ENCODE data around the gene UNC5B.

Gene UNC5B

DNA sequence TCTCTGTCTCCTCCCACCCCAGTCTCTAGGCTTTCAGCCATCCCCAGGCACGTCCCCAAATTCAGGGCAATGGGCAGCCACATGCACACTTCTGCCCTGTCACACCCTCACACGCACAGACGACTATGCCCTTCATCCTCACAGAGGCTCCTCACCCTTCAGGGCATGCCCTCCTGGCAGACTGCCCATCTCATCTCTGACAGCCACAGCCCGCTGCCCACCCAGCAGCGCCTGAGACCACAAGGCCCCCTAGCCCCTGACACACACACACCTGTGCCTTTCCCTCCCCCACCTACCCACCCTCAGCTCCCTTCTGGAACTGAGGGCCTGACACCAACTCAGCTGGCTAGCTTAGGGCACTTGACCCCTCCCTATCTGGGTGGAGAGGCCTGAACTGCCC is 83.7 kb downstream of the UNC5B start:
- no peak for TF ChIP-seq GATA2 (IDR thresholded peaks at IDR 0.05; ENCODE audit: low read depth, low read length)
- TF ChIP-seq GATA3 (IDR thresholded peaks at IDR 0.05; ENCODE audit: low read depth, low read length) = no peak

DNA sequence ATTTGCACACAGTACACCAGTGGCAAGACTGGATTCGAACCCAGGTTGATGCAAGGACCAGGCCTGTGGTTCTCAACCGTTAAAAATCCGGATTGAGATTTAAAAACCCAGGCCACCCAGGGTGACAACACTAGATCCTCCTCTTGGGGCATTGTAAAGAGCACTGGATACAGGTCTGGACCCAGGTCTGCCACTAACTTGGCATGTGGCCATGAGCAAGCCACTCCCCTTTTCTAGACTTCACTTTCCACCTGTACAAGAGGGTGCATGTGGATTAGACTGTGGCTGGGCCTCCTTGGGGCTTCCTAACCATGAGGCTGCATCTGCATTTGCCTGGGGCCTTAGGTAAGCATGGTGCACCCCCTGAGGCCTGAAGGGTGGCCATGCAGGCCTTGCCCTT is 85.0 kb downstream of the UNC5B start:
- TF ChIP-seq GATA2 (IDR thresholded peaks at IDR 0.05; ENCODE audit: low read depth, low read length) (no peak), GATA3 (IDR thresholded peaks at IDR 0.05; ENCODE audit: low read depth, low read length) (no peak)

DNA sequence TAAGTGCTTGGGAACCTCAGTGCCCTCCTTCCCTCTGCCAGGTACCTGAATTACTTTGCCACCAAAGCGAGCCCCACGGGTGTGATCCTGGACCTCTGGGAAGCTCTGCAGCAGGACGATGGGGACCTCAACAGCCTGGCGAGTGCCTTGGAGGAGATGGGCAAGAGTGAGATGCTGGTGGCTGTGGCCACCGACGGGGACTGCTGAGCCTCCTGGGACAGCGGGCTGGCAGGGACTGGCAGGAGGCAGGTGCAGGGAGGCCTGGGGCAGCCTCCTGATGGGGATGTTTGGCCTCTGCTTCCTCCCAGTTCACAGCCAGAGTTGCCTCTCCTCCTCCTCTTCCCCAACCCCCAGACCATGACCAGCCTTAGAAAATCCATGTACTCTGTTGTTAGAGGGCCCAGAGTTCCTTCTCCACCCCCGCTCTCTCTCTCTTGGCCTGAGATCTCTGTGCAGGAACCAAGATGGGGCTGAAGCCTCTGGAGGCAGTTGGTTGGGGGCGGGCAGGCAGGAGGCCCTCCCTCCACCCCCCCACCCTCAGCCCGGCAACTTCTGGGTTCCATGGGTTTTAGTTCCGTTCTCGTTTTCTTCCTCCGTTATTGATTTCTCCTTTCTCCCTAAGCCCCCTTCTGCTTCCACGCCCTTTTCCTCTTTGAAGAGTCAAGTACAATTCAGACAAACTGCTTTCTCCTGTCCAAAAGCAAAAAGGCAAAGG is 86.9 kb downstream of the UNC5B start:
- TF ChIP-seq GATA2 (IDR thresholded peaks at IDR 0.05; ENCODE audit: low read depth, low read length) = no peak
- TF ChIP-seq GATA3 (IDR thresholded peaks at IDR 0.05; ENCODE audit: low read depth, low read length) = no peak

DNA sequence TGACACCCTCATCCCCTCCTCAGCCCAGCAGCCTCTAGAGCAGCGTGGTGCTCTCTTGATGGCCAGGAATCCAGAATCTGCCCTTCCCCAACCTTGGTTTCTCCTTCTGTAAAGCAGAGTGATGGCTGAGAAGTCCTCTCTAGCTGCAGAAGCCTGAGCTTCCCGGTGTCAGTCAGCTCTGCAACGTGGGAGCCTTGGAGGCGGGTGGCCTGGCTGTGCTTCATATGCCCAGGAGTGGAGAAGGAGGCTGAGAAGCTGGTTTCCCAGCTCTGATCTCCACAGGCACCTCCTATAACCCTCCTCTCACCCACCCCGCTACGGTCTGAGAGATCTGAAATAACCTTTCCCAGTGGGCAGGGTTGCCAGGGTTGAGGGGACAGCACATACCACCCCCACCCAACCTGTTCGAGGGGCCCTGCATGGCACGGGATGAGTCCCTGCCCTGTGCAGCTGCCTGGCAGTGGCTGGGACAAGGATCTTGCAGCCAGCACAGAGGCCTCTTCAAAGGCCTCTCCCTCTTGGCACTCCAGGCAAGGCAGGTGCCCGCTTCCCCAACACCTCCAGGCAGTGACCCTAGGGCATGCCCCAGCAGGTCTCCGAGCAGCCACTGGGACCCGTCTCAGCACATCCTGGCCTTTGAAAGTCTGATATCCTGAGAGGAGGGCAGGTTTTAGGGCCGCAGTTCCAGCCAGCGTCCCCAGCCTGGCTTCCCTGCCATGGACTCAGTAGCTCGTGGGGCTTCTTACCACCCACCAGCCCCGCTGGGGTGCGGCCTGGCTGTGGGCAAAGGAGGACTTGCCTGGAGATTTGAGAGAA is 88.4 kb downstream of the UNC5B start:
- no peak for TF ChIP-seq GATA3 (IDR thresholded peaks at IDR 0.05; ENCODE audit: low read depth, low read length)
- no peak for TF ChIP-seq GATA2 (IDR thresholded peaks at IDR 0.05; ENCODE audit: low read depth, low read length)

DNA sequence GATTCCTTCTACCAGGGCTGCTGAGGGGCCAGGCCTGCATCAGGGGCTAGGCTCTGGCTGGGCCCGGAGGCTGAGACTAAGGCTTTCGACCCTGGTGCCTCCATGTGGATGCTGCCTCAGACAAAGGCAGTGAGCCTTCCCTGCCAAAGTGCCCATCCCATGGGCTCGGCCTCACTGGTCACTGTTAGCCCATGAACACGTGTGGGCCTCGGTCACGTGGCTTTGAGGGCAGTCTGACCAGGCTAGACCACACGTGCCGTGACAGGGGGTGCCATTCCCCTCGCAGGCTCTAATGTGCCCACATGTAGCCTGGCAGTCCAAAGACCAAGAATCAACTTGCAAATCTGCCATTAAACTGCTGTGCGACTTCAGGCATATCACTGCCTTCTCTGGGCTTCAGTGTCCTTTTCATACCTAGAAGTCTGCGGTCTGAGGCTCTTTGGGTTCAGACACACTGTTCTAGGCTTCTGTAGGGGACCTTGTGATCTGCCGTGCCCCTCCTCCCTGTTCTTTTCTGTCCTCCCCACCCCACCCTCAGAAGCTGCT is 89.1 kb downstream of the UNC5B start:
- TF ChIP-seq GATA2 (IDR thresholded peaks at IDR 0.05; ENCODE audit: low read depth, low read length) (no peak), GATA3 (IDR thresholded peaks at IDR 0.05; ENCODE audit: low read depth, low read length) (no peak)

DNA sequence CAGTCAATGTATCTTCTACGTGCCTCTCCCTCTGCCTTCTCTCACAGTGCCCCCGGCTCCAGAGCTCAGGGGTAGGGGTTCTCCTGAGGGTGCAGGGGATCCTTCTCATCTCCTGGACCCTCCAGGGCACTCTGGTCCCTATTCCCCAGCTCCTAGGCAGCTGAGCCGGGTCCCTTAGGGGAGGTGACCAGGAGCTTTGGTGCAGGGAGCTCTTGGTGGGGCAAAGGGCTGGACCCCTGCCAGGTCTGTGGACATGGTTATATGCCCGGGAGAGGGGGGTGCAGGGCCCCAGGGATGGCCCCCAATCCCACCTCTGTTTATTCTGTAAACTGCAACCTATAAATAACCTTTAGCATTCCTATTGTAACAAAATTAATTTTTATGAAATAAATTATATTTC is 90.1 kb downstream of the UNC5B start:
- TF ChIP-seq GATA3 (IDR thresholded peaks at IDR 0.05; ENCODE audit: low read depth, low read length) = no peak
- TF ChIP-seq GATA2 (IDR thresholded peaks at IDR 0.05; ENCODE audit: low read depth, low read length) = no peak

DNA sequence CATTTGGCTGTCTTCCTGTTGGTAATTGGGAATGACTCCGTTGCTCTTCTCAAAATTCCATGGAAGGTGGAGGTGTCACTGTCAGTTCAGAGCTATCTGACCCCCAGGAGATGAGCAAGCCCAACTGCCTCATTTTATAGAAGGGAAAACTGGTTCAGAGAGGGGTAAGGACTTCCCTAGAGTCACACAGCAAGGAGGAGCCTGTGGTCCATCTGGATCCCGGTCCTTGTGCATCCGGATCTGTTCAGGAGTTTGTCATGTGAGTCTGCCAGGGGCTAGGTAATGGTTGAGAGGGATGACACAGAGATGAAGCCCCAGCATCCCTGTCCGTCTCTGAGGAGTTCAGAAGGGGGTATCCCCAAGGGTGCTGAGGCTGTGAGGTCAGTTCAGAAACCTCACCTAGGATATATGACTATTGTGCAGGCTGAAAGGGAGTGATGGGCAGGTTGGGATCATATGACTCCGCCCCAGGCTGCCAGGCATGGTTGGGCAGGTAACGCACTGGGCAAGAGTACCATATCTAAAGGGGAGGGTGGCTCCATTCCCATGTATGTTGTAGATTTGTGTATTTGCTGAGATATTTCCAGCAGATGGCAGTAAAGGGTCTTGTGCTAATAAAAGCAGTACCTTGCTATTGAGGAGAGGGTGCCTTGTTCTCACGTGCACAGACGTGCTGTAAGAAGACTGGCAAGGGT is 90.7 kb downstream of the UNC5B start:
- TF ChIP-seq GATA3 (IDR thresholded peaks at IDR 0.05; ENCODE audit: low read depth, low read length) = no peak
- no peak for TF ChIP-seq GATA2 (IDR thresholded peaks at IDR 0.05; ENCODE audit: low read depth, low read length)

DNA sequence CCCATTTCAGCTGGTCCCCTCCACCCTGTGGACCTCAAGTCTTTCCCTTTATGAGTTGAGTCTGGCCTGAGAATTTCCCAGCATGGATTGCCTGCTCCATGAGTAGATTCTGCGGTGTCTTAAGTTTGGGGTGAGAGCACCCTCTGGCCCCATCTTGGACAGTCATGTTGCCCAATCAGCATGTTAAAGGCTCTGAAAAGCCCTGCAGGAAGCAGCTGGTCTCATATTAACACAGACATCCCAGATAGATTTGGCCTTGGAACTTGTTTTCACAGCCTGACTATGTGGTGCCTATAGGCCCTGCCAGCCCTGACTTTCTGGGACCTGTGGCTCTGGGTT is 91.2 kb downstream of the UNC5B start:
- TF ChIP-seq GATA2 (IDR thresholded peaks at IDR 0.05; ENCODE audit: low read depth, low read length) (no peak), GATA3 (IDR thresholded peaks at IDR 0.05; ENCODE audit: low read depth, low read length) (no peak)

DNA sequence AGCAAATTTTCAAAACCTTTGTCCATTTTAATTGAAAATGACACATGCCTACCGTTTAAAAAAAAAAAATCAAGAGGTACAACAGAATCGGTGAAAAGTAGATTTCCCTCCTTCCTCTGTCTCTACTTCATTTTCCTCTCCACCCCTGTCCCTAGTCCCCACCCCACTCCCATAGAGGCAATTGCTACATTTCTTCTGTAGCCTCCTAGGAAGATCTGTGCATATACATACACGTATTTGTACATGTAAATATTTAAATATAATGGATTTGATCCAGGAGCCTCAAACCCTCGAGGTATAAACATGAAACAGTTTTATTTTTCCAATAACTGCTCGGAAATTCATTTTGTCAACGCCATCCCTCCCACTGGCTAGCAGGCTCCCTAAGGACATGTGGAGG is 92.5 kb downstream of the UNC5B start:
- TF ChIP-seq GATA2 (IDR thresholded peaks at IDR 0.05; ENCODE audit: low read depth, low read length) (no peak), GATA3 (IDR thresholded peaks at IDR 0.05; ENCODE audit: low read depth, low read length) (no peak)

DNA sequence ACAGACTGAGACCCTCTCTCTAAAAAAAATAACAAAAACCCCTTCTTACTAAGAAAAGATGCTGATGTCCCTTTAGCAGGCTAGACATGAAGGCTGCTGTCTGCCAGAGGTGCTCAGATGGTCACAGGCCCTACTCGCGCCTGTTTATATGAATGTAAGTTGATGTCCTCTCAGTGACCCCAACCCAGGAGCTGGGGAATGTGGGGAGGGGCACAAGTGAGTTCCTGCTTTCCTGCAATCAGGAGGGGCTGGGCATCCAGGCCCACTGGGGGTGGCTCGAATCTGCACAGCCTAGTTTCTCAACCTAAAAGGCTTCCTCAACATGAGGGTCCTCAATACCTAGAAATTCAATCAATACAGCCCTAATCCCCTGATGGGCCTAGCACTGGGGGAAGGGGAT is 94.6 kb downstream of the UNC5B start:
- TF ChIP-seq GATA3 (IDR thresholded peaks at IDR 0.05; ENCODE audit: low read depth, low read length) (no peak), GATA2 (IDR thresholded peaks at IDR 0.05; ENCODE audit: low read depth, low read length) (no peak)

DNA sequence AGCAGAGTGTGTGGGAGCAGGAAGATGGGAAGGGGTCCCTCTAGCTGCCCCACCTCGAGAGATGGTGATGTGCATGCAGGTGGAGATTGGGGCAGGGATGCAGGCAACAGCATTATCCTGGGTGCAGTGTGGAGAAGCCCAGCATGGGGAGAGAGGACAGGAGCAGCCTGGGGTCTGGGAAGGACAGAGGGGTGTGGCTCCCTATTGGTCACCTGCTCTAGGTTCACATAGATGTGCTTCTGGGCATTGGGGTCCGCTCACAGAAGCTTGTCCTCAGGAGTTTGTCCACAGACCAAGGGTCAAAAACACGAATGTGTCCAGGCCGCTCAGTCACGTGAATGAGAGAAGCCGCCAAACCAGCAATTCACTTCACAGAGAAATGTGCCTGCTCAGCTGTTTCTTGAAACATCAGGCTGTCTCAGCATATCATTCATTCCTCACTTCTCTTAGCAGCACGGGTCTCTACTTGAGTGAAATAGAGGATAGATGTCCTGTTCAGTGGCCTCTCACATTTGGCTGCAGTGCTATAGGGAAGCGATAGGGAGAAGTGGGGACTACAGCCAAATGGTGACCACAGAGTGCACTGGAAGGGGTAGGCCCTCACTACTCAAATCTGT is 95.2 kb downstream of the UNC5B start:
- TF ChIP-seq GATA3 (IDR thresholded peaks at IDR 0.05; ENCODE audit: low read depth, low read length) (no peak), GATA2 (IDR thresholded peaks at IDR 0.05; ENCODE audit: low read depth, low read length) (no peak)

DNA sequence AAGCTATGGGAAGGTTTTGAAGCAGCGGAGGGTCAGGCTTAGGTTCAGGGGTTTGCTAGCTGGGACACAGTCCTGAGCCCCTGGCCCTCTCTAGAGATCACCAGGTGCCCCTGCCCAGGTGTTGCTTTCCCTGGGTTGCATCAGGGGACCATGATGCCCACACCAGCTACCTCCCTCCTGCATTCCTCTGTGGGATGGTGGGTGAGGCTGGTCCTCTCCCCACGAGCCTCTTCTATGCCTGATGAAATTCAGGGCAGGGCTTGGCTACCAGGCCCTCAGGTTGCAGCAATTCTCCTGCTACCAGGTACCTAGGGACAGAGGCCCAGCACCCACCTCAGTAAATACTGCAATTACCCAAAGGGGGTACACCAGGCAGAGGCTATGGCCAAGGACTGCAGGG is 95.9 kb downstream of the UNC5B start:
- TF ChIP-seq GATA2 (IDR thresholded peaks at IDR 0.05; ENCODE audit: low read depth, low read length) = no peak
- no peak for TF ChIP-seq GATA3 (IDR thresholded peaks at IDR 0.05; ENCODE audit: low read depth, low read length)

DNA sequence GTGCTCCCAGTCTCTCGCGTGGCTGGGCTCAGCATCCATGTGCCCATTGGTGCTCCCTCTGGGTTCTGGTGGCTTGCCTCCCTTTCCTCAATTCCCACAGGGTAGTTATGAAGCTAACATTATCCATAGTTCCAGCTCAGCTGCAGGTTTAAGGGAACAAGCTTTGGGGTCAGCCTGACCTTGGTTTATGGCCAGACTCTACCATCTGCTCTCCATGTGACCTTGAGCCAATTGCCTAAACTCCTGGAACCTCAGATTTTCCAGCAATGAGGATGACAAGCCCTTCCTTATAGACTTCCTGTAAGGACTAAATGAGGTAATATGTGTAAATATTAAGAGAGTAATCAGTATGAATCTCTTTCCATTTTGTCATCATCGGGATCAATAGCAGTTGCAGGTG is 96.6 kb downstream of the UNC5B start:
- TF ChIP-seq GATA3 (IDR thresholded peaks at IDR 0.05; ENCODE audit: low read depth, low read length) (no peak), GATA2 (IDR thresholded peaks at IDR 0.05; ENCODE audit: low read depth, low read length) (no peak; the same call in 1 of the 2 replicates)

DNA sequence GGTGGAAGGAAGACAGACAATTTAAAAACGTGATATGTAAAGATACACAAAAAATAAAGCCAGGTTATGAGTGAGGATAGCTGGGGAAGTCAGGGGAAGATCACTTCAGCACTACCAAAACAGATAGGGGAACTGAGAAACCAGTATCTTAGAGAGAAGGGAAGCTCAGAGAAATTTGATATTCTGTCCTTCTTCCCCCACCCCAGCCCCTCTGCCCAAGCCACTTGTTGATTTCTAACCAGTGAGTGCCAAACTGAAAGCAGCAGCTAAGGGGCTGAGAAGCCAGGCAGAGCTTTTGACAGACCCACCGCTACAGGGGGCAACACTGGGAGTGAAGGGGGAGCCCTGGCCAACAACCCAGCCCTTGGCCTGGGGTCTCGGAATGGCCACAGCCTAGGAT is 97.5 kb downstream of the UNC5B start:
- TF ChIP-seq GATA2 (IDR thresholded peaks at IDR 0.05; ENCODE audit: low read depth, low read length) (no peak), GATA3 (IDR thresholded peaks at IDR 0.05; ENCODE audit: low read depth, low read length) (no peak)

Measured in SH-SY5Y (cell line).